ENCODE results near the gene REEP1.

GRCh38 chr2:86172610-86173009 is 164.8 kb downstream of the REEP1 start:
- TF ChIP-seq YY1 (IDR thresholded peaks at IDR 0.05; ENCODE audit: insufficient read depth, insufficient read length) (no peak), SUZ12 (IDR thresholded peaks at IDR 0.05; ENCODE audit: extremely low read depth, insufficient read depth, insufficient read length) (no peak)
